Natural killer cell treated with Interleukin-12 subunit alpha and Interleukin-12 subunit beta and Interleukin-15 and Interleukin-18, amount 100 ng/mL, for 72 hours (primary cell): ENCODE measurements around the gene NME5. TPM values are rescaled to one million over a fixed set of nuclear protein-coding genes. Genes with fewer than 3 reads are reported as not detected.
"Not testable (repeated sequence)": the region's sequence is repeated elsewhere in the genome, so short reads cannot be mapped to it uniquely, and the experiment has no call there.

ENCODE experiments used
- ATAC-seq, 2 donors: fragments of 150-1000 bp; cut with Tn5 transposase in 1 of 2; sonication (Bioruptor Pico), chemical (Tn5 transposase) in 1 of 2; 2 replicates each; pipeline ENCODE4 v1.10.0; 2021
- DNase-seq: peaks from one replicate; pipeline ENCODE4 v3.0.0; 2022; ENCODE audit warnings: low spot score
- H3K27ac Mint-ChIP-seq, 2 donors: 1 replicate in 1 of 2; 2 replicates in 1 of 2; pipeline ENCODE4 v1.8.0; 2022; ENCODE audit warnings: mixed read lengths in 2 of 2, mild to moderate bottlenecking in 1 of 2, moderate library complexity in 1 of 2
- H3K27me3 Mint-ChIP-seq, 2 donors: 1 replicate in 1 of 2; 2 replicates in 1 of 2; pipeline ENCODE4 v1.8.0; 2022; ENCODE audit warnings: mixed read lengths in 2 of 2
- H3K36me3 Mint-ChIP-seq: one replicate; pipeline ENCODE4 v1.8.0; 2022; ENCODE audit warnings: mixed read lengths
- H3K4me1 Mint-ChIP-seq, 2 donors: 1 replicate in 1 of 2; 2 replicates in 1 of 2; pipeline ENCODE4 v1.8.0; 2022; ENCODE audit warnings: low read depth in 2 of 2, mixed read lengths in 2 of 2, mild to moderate bottlenecking in 1 of 2
- H3K4me3 Mint-ChIP-seq: one replicate; pipeline ENCODE4 v1.8.0; 2022; ENCODE audit warnings: mixed read lengths
- H3K9me3 Mint-ChIP-seq: 2 replicates; pipeline ENCODE4 v1.8.0; 2022; ENCODE audit warnings: mixed read lengths
- total RNA-seq, 2 donors: library from RNA; stranded (reverse); gene quantifications; one replicate each; pipeline ENCODE4 v1.2.3, GENCODE V29; 2022

NME5 gene
- total RNA-seq, 2 donors from 2014 or later, result not detected

- Mint-ChIP-seq H3K36me3 (no peaks in the 10 kb centered on the region), H3K9me3 (no peaks in the 10 kb centered on the region), H3K4me1 (no peaks in the 10 kb centered on the region), H3K27me3 (peaks cover 0 to 6% of the 10 kb centered on the region in 2 donors), H3K4me3 (no peak within 1 kb of the TSS), H3K27ac (no peak within 1 kb of the TSS)
- ATAC-seq (no peak), DNase-seq (no peak)
Measured at GRCh38 chr5:138083702-138084101, 55.5 kb downstream of the NME5 start, which contains the start of gene WNT8A. Gene WNT8A (plus strand): TSS chr5:138084033. CDS start chr5:138084128, 95 bp downstream.

- DNase-seq (no peak), ATAC-seq (no peak)
- no peak overlapping the region for H3K4me3 Mint-ChIP-seq
- H3K36me3 Mint-ChIP-seq, result no peaks in the 10 kb centered on the region
- no peaks in the 10 kb centered on the region for H3K4me1 Mint-ChIP-seq
- H3K27ac Mint-ChIP-seq, result no peak overlapping the region
- no peaks in the 10 kb centered on the region for H3K9me3 Mint-ChIP-seq
- peaks cover 0 to 6% of the 10 kb centered on the region in 2 donors for H3K27me3 Mint-ChIP-seq
Measured at GRCh38 chr5:138082033-138082432, 57.2 kb downstream of the NME5 start.

- no peaks in the 10 kb centered on the region for H3K36me3 Mint-ChIP-seq
- DNase-seq (no peak), ATAC-seq (no peak)
- H3K27me3 Mint-ChIP-seq, result no peaks in the 10 kb centered on the region
- no peak overlapping the region for H3K4me3 Mint-ChIP-seq
- H3K9me3 Mint-ChIP-seq, result no peaks in the 10 kb centered on the region
- no peak overlapping the region for H3K27ac Mint-ChIP-seq
- no peaks in the 10 kb centered on the region for H3K4me1 Mint-ChIP-seq
Measured at GRCh38 chr5:138078006-138078643, 61.1 kb downstream of the NME5 start.

DNA sequence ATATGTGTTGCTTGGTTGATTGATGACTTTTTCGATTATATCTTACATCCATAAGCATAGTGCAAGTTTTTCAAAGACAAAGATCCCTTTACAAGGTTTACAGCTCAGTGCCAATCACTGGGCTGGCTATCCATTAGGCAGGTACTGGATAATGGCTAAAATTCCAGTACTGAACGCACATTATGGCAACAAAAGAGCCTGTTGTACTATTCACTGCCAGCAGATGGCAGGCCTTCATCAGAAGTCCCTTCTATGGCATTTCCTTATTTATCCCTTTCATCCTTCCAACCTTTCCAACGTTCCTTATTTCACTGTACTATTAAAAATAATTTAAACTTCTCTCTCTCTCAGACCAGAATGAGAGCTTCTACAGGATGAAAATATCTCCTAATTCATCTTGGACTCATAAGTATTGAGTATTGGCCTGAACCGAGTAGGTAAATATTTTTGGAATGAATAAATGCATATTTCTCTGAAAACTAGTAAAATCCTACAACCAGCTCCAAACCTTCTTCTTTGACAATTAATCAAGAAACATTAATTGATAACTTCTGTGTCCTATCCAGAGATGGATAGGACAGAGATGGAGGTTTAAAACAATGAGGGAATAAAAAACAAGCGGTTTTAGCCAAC lies 62.0 kb downstream of the NME5 start:
- Mint-ChIP-seq H3K36me3 (no peaks in the 10 kb centered on the region), H3K27ac (no peak overlapping the region), H3K9me3 (no peaks in the 10 kb centered on the region), H3K4me1 (no peaks in the 10 kb centered on the region), H3K27me3 (peaks cover 0 to 2% of the 10 kb centered on the region in 2 donors), H3K4me3 (no peak overlapping the region)
- DNase-seq, result no peak
- no peak for ATAC-seq

DNA sequence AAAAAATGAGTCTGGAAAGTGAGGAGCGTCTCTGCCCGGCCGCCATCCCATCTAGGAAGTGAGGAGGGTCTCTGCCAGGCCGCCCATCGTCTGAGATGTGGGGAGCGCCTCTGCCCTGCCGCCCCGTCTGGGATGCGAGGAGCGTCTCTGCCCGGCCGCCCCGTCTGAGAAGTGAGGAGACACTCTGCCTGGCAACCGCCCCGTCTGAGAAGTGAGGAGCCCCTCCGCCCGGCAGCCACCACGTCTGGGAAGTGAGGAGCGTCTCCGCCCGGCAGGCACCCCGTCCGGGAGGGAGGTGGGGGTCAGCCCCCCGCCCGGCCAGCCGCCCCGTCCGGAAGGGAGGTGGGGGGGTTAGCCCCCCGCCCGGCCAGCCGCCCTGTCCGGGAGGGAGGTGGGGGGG lies 69.2 kb downstream of the NME5 start:
- not testable (repeated sequence) for ATAC-seq, H3K4me3 Mint-ChIP-seq, H3K9me3 Mint-ChIP-seq, DNase-seq, H3K4me1 Mint-ChIP-seq, H3K27me3 Mint-ChIP-seq, H3K36me3 Mint-ChIP-seq
- peak overlapping the region in 1 of 2 donors; percentile 64 for H3K27ac Mint-ChIP-seq

DNA sequence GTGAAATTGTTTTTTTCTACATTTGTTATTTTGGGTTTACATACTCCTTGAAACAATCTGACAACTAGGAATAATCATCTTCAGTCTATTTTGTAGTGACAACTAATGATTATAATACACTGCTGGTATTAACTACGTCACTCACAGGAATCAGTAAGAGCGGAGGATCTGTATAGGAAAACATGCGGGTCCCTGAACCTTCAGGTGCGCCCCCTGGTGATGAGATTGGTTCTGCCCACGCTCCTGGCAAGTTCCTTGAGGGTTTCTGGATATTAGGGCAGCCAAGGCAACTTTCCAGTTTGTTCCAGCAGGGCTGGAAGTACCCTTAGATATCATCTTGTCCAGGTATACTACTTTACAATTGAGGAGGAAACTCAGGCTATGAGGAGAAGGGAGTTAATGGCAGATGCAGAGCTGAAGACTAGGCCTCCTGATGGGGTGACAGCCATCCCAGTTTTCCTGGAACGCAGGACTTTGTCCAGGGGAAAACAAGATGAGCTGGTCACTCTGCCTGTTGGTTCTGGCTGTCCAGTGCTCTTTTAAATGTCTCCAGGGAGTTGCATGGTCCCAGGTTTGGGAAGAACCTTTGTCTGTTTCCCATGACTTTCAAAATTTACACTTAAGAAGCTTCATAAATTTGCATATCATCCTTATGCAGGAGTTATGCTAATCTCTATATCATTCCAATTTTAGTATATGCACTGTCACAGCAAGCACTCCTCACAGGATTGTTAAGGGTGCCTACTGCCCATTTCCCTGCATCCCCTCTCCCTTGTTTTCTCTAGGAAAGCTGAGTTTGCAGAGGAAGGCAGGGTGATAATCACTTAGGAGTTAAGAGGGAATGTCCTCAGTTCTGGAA lies 70.3 kb downstream of the NME5 start:
- Mint-ChIP-seq H3K36me3 (no peaks in the 10 kb centered on the region), H3K9me3 (no peaks in the 10 kb centered on the region), H3K27me3 (peaks cover 0 to 2% of the 10 kb centered on the region in 2 donors), H3K27ac (no peak overlapping the region), H3K4me1 (peaks cover 0 to 9% of the 10 kb centered on the region in 2 donors), H3K4me3 (no peak overlapping the region)
- ATAC-seq, result peak; percentile 62 to 64
- peak; percentile 67 for DNase-seq

DNA sequence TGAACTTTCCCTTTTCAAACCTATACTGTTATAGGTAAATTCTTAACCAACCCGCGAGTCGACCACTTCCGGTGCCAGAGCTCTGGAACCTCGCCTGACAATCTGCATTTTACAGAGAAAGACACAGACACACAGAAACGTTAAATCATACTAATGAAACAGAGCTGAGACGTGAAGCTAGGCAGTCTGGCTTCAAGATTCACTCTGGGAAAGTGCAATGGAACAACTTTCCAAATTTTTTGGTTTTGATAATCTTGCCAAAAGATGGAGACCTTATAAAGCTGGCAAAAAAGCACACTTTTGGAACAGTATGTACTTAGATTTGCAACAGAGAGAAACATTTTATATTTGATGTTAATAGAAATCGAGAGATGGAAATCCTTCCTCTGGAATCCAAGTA lies 71.3 kb downstream of the NME5 start:
- Mint-ChIP-seq H3K4me3 (no peak overlapping the region), H3K9me3 (no peaks in the 10 kb centered on the region), H3K27me3 (peaks cover 0 to 2% of the 10 kb centered on the region in 2 donors), H3K36me3 (no peaks in the 10 kb centered on the region), H3K4me1 (peaks cover 0 to 9% of the 10 kb centered on the region in 2 donors), H3K27ac (no peak overlapping the region)
- DNase-seq (no peak), ATAC-seq (no peak)

Other genes with a start within 250 kb of the NME5 start
- not detected for gene PKD2L2, start 250.0 kb downstream of the NME5 start, total RNA-seq
- gene FAM13B, start 106.3 kb downstream of the NME5 start, total RNA-seq, result 10 to 100 TPM; 43.1 to 50.4 TPM
- not detected for gene WNT8A, start 55.4 kb downstream of the NME5 start, total RNA-seq
- gene BRD8, start 39.2 kb upstream of the NME5 start, total RNA-seq, result 10 to 100 TPM; 45.9 to 84.6 TPM
- gene KIF20A, start 39.7 kb upstream of the NME5 start, total RNA-seq, result 10 to 100 TPM; 23.5 to 43.0 TPM
- gene CDC23, start 73.9 kb upstream of the NME5 start, total RNA-seq, result 10 to 100 TPM; 38.5 to 41.3 TPM
- gene GFRA3, start 135.2 kb upstream of the NME5 start, total RNA-seq, result under 1 TPM in 1 of 2 donors, not detected in 1; 0.22 TPM
- gene CDC25C, start 192.4 kb upstream of the NME5 start, total RNA-seq, result 10 to 100 TPM in 1 of 2 donors, 1 to 10 TPM in 1; 5.5 to 14.0 TPM
- gene FAM53C, start 198.8 kb upstream of the NME5 start, total RNA-seq, result 10 to 100 TPM; 28.8 to 30.6 TPM
- gene KDM3B, start 213.3 kb upstream of the NME5 start, total RNA-seq, result 10 to 100 TPM; 58.6 to 61.7 TPM